GM18505 (cell line): ENCODE results near the gene CITED4.

Source experiments
- ATAC-seq: cut with Tn5 transposase; IDR thresholded peaks from one replicate; pipeline ENCODE4 v1.9.1; 2021; ENCODE audit not compliant: unreplicated experiment
- POLR2A ChIP-seq: IDR thresholded peaks from 4 replicates; pipeline ENCODE4 v1.6.1; 2011; ENCODE audit warnings: borderline replicate concordance; ENCODE audit not compliant: insufficient read depth, insufficient read length; ENCODE audit errors: extremely low read depth

Gene CITED4

DNA sequence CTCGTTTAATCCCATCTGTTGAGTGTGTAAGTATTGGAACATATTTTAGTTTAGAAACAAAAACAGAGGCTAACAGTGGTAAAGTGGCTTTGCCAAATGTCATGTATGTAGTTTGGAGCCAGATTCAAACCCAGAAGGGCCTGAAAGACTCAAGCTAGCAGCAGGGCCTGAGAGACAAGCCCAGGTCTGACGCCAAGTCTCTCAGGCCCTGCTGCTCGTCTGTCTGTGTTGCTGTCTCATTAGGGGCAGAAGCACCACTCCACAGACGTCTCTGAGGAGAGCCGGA, 8.3 kb downstream of the CITED4 start:
- TF ChIP-seq POLR2A = no peak
- ATAC-seq = no peak

DNA sequence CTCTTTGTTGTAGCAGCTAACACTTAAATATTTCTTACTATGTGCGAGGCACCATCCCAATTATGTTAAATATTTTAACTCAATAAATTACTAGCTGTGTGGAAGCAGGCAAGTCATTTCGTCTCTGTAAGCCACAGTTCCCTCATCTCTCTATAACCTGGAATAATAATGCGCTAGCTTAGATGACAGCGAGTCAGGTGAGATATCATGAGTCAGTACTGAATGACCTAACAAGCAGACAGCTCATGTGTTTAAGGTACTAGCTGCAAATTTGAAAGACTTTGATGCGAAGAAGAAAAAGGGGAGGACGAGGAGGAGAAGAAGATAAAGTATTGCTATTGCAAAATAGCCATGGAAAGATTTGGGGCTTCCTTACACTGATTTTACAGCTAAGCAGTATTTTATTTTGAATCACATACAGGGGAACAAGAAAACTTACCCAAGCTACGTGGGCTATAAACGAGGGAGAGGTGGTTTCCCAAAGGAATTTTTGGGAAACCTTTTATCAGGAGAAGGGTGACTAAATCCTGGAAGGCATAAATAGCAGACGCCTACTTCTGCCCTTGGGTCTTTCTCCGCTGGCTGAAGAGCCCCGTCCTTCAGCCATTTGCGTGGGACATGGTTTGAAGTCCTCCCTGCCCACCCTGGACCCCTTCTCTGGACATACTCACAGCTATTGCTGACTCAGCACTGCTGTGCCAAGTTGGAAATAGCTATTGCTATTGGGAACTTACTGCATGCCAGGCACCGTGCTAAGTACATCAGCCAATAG, 8.9 kb downstream of the CITED4 start:
- no peak for TF ChIP-seq POLR2A
- no peak for ATAC-seq

DNA sequence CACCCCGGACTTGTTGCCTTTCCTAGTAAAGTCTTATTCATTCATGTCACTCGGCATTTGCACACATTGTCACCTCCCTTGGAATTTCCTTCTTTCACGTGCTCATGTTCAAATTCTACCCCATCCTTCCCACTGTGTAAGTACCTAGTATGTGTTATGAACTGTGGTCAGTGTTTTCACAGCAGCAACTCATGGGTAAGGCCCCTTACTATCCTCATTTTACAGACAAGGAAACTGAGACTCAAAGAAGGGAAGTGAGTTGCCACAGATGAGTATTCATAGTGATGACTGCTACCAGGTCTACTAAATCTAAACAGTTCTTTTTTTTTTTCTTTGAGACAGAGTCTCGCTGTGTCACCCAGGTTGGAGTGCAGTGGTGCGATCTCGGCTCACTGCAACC, 10.5 kb downstream of the CITED4 start:
- no peak for TF ChIP-seq POLR2A
- ATAC-seq = no peak

DNA sequence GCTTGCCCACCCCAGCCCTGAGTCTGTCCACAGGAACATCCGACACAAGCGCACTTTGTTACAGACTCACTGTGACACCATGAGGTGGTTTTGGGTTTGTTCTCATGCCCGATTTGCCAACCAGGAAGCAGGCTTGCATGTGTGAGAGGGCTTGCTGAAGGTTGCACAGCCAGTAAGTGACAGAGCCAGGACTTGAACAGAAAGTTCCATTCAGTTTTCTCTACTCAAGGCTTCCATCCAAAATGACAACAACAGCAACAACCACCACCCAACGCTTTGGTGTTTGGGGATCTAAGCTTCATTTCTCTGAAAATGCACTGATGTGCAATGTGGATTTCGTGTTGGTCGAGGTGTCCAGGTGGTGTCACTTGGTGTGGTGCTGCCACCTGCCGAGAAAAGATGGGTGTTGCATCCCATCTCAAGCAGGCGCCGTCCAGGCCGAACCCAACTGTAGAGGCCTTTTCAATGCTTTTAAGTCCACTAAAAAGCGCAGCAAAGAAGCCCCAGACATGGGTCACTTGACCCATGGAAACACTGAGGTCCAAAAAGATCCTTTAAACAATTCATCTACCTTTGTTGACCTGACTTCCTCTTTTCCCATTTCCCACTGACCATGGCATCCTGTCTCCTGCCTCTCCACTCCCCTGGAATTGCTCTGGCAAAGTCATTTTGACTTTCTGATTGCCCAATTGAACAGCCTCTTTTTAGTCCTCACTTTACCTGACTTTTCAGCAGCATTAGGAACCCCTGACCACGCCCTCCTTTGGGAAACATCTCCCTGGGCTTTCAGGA, 12.2 kb downstream of the CITED4 start:
- no peak for ATAC-seq
- no peak for TF ChIP-seq POLR2A

DNA sequence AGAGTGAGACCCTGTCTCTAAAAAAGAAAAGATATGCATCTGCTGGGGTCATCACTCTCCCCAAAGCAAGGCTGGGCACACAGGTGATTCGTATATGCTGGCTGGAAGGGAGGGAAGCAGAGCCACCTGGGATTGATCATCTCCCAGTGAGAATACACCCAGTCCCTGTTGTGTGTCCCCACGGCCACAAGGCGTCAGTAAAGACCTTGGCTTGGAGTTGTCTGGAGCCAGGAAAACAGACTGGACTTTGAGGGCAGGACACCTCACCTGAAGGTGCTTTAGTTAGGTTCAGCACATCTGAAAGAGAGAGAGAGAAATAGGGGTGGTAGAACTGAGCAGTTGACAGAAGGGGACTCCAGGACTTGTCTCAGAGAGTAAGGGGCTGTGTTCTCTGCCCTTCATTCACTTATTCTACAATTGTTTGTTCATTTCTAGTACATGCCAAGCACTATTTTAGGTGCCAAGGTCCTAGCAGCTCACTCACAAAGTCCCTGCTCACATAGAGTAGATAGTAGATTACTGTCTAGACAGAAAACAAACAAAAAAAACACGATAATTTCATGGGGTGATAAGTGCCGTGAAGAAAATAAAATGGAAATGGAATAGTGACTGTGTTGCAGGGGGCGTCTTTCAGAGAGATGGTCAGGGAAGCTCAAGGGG, 13.5 kb downstream of the CITED4 start:
- no peak for ATAC-seq
- TF ChIP-seq POLR2A = no peak

DNA sequence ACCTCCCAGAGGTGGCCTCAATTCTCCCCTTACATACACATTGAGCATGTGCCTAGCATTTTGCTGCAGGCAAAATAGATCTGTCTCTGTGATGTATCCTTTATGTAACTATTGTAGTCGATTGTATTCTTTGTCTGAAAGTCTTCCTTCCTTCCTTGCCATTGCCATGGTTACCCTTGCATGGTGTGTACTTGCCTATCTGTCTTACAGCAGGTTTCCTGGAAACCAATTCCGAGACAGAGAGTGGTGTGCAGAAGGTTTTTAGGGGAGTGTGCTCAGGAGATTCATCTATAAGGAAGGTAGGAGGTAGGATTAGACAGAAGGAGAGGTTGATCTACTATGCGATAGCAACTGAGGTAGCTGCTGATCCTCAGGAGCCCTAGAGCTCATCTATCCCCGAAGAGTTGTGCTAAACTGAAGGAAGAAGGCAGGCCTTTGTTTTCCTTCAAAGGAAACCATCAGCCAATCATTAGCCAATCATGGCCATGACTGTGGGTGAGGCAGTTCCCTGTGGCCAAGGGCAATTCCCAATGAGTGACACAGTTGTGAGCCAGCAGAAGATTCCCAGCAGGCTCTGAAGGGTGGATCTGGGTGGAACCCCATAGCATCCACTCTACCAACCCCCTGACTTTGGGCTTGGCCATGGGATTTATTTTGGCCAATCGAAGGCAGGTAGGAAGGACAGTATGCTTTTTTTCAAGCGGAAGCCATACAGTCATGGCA, 15.0 kb downstream of the CITED4 start:
- no peak for ATAC-seq
- no peak for TF ChIP-seq POLR2A

DNA sequence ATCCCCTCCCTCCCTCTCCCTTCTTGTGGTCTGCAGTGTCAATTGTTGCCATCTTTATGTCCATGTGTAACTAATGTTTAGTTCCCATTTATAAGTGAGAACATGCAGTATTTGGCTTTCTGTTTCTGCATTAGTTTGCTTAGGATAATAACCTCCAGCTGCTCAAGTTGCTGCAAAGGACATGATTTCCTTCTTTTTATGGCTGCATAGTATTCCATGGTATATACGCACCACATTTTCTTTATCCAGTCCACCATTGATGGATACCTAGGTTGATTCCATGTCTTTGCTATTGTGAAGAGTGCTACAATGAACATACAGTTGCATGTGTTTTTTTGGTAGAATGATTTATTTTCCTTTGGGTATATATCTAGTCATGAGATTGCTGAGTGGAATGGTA, 16.3 kb downstream of the CITED4 start:
- TF ChIP-seq POLR2A = no peak
- ATAC-seq = no peak

DNA sequence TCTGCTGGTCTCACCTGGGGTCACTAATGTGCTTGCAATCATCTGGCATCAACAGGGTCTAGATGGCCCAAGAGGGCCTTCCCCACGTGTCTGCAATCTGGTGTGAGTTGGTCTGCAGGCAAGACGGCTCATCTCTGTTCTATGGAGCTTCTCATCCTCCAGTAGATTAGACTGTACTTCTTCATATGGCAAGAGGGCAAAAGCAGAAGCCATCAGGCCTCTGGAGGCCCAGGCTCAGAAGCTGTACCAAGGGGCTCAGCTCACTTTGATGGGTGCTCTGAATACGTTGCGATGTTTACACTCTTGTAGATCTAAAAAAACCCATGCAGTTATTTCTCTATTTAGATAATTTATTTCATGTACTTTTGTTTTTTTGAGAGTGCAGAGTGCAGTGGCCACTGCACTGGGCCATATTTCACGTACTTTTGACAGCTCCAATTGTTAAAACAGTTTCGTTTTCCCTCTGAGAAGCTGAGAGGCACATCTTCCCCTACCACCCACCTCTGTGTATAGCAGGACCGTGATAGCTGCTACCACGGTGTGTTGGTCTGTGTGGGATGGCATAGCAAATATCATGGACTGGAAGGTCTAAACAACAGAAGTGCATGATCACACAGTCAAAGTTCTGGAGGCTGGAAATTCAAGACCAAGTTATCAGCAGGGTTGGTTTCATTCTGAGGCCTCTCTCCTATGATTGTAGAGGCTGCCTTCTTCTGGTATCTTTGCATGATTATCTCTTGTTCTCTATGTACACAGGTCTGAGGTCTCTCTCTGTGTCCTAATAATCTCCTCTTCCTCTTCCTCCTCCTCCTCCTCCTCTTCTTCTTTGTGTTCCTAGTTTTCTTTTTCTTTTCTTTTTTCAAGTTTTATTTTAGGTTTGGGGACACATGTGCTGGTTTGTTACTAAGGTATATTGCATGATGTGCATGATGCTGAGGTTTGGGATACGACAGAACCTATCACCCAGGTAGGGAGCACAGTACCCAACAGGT, 17.0 kb downstream of the CITED4 start:
- no peak for ATAC-seq
- no peak for TF ChIP-seq POLR2A

DNA sequence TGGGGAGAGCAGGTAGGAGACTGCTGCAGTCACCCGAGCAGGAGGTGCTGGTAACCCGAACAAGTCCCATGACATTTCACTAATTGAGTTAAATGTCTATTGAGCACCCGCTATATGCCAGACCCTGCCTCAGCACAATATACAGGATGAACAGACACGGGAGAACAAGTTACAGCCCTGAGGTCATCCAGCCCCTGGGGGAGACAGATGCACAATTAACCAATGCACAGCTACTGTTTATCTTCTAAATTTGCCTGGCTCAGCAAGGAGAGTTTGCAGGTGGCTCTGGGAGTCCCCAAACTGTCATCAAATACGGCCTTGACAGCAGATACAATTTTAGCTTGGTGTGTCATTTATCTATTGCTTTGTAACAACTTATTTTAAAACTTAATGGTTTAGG, 18.1 kb downstream of the CITED4 start:
- no peak for ATAC-seq
- no peak for TF ChIP-seq POLR2A

DNA sequence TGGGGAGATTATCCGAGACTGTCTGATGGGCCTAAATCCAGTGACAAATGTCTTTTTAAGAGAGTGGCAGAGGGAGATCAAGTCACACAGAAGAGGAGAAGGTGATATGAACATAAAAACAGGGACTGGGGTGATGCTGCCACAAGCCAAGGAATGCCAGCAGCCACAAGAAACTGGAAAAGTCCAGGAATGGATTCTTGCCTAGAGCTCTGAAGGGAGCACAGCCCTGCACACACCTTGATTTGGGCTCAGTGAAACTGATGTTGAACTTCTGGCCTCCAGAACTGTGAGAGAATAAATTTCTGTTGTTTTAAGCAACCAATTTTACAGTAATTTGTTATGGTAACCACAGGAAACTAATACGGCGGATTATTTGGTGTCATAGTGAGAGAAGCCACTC, 19.5 kb downstream of the CITED4 start:
- TF ChIP-seq POLR2A = no peak
- ATAC-seq = no peak

DNA sequence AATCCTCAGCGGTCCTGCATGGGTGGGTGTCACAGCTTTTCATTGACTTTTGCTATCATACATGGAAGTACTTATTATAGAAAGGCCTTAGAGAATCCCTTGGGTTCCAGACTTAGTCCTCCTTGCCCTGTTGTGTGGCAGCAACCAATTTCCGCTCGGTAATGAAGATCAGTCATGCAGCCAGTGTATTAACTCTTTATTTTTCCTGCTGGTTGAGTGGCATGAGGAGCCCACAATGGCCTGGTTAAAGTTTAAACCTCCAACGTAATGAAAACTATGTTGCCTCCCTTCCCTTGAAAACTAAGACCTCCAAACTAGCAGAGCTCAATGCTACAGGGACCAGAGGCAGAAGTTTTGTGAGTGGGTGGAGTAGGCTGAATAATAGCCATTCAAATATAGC, 20.0 kb downstream of the CITED4 start:
- ATAC-seq = no peak
- TF ChIP-seq POLR2A = no peak

DNA sequence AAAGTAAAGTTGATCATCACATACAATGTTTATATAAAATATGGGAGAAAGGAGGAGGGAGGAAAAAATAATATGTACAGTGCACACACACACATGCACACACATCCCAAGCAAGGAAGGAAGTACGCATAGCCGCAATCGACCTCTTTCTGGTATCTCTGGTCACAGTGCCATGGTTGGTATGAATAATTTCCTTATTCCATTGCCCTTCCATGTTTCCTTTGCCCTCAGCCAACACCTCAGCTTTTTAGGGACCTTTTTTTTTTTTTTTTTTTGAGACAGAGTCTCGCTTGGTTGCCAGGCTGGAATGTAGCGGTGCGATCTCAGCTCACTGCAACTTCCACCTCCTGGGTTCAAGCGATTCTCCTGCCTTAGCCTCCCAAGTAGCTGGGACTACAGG, 20.6 kb downstream of the CITED4 start:
- ATAC-seq = no peak

More for the DNA sequence above, 20.6 kb downstream of the CITED4 start:
- no peak for TF ChIP-seq POLR2A
